ENCODE results near the gene MBP. TPM values are rescaled to one million over a fixed set of nuclear protein-coding genes. Genes with fewer than 3 reads are reported as not detected.
A peak's percentile ranks its signal among the peaks of the same experiment; 100 is the strongest.

MBP gene
- total RNA-seq, 2 donors from 2014 or later = 52.2 to 60.0 TPM

DNA sequence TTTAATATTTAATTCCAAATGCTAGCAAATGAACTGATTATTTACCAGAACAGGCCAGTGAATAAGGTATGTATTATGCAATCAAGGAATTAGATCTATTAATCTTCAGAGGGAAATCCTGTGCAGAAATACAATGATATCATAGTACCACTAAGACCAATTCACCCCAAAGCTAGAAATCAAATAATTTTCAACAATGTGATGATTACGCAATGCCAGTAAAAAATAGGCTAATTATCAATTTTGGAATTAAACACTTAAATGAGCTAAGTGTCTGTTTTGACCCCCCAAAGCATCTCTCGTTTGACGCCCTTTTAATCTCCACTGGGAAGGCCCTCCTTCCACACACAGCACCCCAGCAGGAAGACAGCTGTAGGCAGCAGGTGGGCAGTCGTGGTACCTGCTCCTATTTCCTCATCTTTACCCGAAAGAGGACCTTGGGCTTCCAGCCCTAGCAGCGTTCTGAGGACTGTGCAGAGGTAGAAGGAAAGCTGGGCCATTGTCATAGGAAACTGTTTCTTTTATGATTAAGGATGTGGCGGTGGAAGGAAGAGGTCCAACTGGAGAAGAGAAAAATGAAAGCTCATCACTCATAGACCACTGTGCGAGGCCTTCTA is 84.7 kb downstream of the MBP start:
- Mint-ChIP-seq H3K9me3 (no peaks in the 10 kb centered on the region), H3K36me3 (peaks cover 23 to 31% of the 10 kb centered on the region in 2 donors), H3K27ac (peak overlapping the region in 1 of 2 donors; percentile 16)
- DNase-seq (ENCODE audit: low spot score in 2 of 2) (no peak), ATAC-seq (no peak)

GRCh38 chr18:77046994-77047393 is 85.6 kb downstream of the MBP start:
- Mint-ChIP-seq H3K36me3 (peaks cover 23 to 36% of the 10 kb centered on the region in 2 donors), H3K9me3 (no peaks in the 10 kb centered on the region), H3K27ac (no peak overlapping the region)
- DNase-seq (ENCODE audit: low spot score in 2 of 2) (no peak), ATAC-seq (no peak)

GRCh38 chr18:77046409-77046808 is 86.2 kb downstream of the MBP start:
- peak overlapping the region in 1 of 2 donors; percentile 74 for H3K27ac Mint-ChIP-seq
- DNase-seq (ENCODE audit: low spot score in 2 of 2) (no peak), ATAC-seq (no peak)
- no peaks in the 10 kb centered on the region for H3K9me3 Mint-ChIP-seq
- H3K36me3 Mint-ChIP-seq = peaks cover 22 to 35% of the 10 kb centered on the region in 2 donors

- H3K36me3 Mint-ChIP-seq = peaks cover 20 to 32% of the 10 kb centered on the region in 2 donors
- H3K27ac Mint-ChIP-seq = no peak overlapping the region
- no peaks in the 10 kb centered on the region for H3K9me3 Mint-ChIP-seq
- ATAC-seq = no peak
- no peak for DNase-seq (ENCODE audit: low spot score in 2 of 2)
Observed at GRCh38 chr18:77045677-77046076, 86.9 kb downstream of the MBP start.

DNA sequence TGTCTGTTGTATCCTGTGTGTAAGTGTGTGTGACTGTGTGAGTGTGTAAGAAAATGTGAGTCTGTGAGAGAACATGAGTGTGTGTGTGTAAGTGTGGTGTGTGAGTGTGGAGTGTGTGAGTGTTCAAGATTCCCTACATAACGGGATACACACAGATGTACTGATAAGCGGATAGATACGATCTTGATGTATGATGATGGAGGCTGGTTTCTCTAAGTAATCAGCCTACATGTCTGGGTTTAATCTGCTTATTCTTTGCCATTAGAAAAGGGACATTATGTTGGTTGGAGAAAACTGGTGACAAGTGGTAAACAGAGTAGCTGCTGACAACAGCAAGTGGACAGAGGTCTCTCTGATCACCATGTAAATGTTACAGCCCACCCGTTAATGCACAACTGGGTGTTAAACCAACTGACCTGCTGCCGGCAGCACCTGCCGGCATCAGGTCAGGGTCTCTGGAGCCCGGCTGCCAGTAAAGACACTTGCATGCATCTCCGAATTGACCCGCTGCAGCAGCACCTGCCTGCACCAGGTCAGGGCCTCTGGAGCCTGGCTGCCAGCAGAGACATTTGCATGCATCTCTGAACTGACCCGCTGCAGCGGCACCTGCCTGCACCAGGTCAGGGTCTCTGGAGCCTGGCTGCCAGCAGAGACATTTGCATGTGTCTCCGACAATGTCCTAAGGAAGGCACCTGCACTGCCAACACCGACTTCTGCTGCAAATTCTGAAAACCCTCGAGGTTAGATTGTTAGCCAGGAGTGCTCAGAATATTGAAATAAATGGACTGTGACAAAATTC is 87.5 kb downstream of the MBP start:
- no peaks in the 10 kb centered on the region for H3K9me3 Mint-ChIP-seq
- ATAC-seq (no peak), DNase-seq (ENCODE audit: low spot score in 2 of 2) (no peak)
- H3K27ac Mint-ChIP-seq = no peak overlapping the region
- peaks cover 20 to 32% of the 10 kb centered on the region in 2 donors for H3K36me3 Mint-ChIP-seq

DNA sequence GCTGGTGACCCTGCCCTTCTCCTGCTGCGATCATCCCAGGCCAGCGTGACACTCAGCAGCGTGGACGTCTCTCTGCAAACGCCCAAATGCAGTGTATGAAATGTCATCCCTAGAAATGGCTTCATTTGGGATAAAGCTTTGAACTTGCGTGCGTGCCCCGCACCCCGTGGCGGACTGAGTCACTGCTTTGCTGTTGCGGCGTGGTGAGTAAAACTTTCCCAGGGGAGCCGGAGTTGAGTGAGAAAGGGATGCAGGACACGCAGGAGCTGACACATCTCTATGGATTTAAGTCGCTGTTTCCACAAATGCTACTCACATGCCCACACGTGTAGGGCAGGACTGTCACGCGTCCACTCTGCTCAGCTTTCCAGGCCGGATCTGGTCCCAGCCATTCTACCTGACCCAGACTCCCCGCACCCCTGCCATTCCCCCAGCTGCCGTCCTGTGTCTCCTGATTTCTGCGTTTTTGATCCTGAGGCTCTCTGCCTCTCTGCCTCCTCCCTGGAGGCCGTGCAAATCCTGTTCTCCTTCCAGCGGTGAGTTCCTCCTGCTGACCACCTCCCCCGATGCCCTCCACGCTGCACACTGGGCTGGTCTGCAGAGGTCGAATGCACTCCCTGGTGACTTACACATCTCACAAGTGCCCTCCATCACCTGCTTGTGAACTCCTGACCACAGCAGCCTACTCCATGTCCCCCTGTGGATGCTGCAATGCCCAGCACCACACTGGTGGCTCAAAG is 88.9 kb downstream of the MBP start:
- H3K9me3 Mint-ChIP-seq = no peaks in the 10 kb centered on the region
- peaks cover 20 to 32% of the 10 kb centered on the region in 2 donors for H3K36me3 Mint-ChIP-seq
- DNase-seq (ENCODE audit: low spot score in 2 of 2) (no peak), ATAC-seq (peak in 1 of 2 donors; percentile 22)
- H3K27ac Mint-ChIP-seq = peak overlapping the region in 1 of 2 donors; percentile 34

- Mint-ChIP-seq H3K27ac (no peak overlapping the region), H3K36me3 (peaks cover 20 to 32% of the 10 kb centered on the region in 2 donors), H3K9me3 (no peaks in the 10 kb centered on the region)
- ATAC-seq (no peak), DNase-seq (ENCODE audit: low spot score in 2 of 2) (no peak)
Observed at GRCh38 chr18:77042583-77042982, 90.0 kb downstream of the MBP start.

DNA sequence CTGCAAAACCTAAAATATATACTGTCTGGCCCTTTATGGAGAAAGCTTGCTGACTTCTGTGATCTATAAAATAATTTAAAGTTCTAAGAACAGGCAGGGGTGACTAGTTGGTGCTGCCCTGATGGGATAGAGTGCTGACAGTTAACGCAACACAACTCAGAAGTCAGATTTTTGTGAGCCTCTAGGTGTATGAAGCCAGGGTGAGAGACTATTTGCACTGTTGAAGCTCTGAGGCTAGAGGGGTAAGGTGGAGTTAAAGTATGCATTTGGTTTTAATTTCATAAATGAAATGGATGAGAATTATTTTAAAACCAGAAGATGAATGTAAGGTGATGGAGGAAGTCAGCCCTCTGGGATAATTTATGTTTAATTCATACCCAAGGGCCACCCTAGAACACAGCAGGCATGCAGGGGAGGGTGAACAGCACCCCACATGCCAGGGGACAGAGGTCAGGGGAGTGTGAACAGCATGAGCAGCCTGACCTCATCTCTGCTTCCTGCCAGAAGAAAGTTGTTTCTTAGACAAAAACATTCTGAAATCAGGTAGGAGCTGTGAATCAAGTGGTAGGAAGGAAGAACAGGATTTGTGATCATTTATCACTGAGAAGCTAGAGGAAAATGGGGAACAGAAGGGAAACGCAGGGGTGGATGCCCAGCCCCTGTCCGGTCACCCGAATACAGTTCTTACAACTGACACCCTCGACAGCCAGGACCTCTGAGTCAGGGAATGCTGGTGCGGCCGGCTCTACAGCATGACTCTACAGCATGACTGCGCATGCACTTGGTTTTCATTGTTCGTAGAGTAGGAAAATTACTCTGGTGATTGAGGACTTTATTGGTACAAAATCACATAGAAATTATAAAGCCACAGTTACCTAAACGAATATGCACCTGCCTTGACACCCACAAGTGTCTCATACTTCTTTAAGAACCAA is 93.1 kb downstream of the MBP start:
- peaks cover 13 to 24% of the 10 kb centered on the region in 2 donors for H3K36me3 Mint-ChIP-seq

GRCh38 chr18:77038182-77038858 is 94.3 kb downstream of the MBP start:
- peaks cover 5 to 12% of the 10 kb centered on the region in 2 donors for H3K36me3 Mint-ChIP-seq

More for the DNA sequence above, 93.1 kb downstream of the MBP start:
- DNase-seq (ENCODE audit: low spot score in 2 of 2) (no peak), ATAC-seq (peak in 1 of 2 donors; percentile 34)
- Mint-ChIP-seq H3K9me3 (no peaks in the 10 kb centered on the region), H3K27ac (peak overlapping the region; percentile 12 to 33)

DNA sequence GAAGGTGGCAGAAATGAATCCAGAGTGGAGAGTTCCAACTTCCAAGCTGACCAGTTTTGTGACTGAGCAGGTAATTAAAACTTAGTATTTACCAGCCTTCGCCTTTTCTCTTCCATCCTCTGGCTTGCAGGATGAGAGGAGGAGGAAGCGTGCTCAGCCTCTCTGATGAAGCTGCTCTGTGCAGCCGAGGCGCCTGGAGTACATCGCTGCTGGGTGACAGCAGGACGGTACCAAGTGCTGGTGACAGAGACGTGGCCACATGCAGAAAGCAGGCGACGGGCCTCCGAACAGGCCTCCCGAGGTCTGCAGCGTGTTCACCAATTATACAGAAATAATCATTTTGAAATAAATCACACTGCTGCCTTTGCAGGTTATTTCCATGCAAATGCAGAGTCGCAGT is 95.0 kb downstream of the MBP start:
- H3K27ac Mint-ChIP-seq = no peak overlapping the region
- no peak for DNase-seq (ENCODE audit: low spot score in 2 of 2)
- peaks cover 4 to 8% of the 10 kb centered on the region in 2 donors for H3K36me3 Mint-ChIP-seq
- ATAC-seq = no peak
- H3K9me3 Mint-ChIP-seq = peaks cover 0 to 6% of the 10 kb centered on the region in 2 donors

More at GRCh38 chr18:77038182-77038858, 94.3 kb downstream of the MBP start:
- ATAC-seq (no peak), DNase-seq (ENCODE audit: low spot score in 2 of 2) (no peak)
- Mint-ChIP-seq H3K27ac (no peak overlapping the region), H3K9me3 (peaks cover 0 to 4% of the 10 kb centered on the region in 2 donors)

GRCh38 chr18:77035380-77036187 is 97.0 kb downstream of the MBP start:
- DNase-seq (ENCODE audit: low spot score in 2 of 2) (no peak), ATAC-seq (peak in 1 of 2 donors; percentile 37)
- Mint-ChIP-seq H3K9me3 (peaks cover 0 to 6% of the 10 kb centered on the region in 2 donors), H3K36me3 (peaks cover 2 to 4% of the 10 kb centered on the region in 2 donors), H3K27ac (peak overlapping the region; percentile 73 to 83)

DNA sequence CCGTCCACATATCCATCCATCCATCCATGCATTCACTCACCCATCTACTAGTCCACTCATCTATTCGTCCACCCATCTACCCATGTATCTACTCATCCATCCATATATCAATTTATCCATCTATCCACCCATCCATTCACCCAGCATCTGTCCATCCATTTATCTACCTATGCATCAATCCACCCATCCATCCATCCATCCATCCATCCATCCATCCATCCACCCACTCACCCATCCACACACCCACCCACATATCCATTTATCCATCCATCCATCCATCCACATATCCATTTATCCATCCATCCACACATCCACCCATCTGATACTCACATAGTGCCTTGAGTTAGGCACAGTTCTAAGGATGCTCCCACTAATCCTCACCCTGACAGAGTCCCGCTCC is 99.0 kb downstream of the MBP start:
- DNase-seq (ENCODE audit: low spot score in 2 of 2) = no peak
- no peak for ATAC-seq
- Mint-ChIP-seq H3K36me3 (peaks cover 12 to 14% of the 10 kb centered on the region in 2 donors), H3K9me3 (peaks cover 0 to 6% of the 10 kb centered on the region in 2 donors), H3K27ac (peak overlapping the region in 1 of 2 donors; percentile 11)

- Mint-ChIP-seq H3K27ac (no peak overlapping the region), H3K9me3 (peaks cover 0 to 6% of the 10 kb centered on the region in 2 donors), H3K36me3 (peaks cover 12 to 14% of the 10 kb centered on the region in 2 donors)
- no peak for DNase-seq (ENCODE audit: low spot score in 2 of 2)
- ATAC-seq = peak in 1 of 2 donors; percentile 24
Observed at GRCh38 chr18:77032181-77032701, 100.3 kb downstream of the MBP start.

DNA sequence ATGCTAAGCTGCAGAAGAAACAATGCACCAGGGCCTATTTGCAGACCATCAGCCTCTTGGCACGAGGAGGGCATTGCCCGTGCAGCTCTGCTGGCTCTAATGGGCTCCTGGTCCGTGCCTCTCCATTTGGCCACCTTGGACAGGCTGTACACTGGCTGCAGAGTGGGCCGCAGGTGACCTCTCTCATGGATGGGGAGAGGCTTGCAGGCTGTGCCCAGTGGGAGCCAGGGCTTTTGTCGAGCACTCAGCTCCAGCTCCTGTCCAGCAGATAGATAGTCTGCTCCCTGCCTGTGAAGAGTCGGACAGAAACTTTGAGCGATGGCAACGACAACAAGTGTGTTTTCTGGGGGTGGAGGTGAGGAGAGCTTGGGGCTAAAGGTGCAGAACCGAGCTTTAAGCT is 100.9 kb downstream of the MBP start:
- Mint-ChIP-seq H3K9me3 (peaks cover 0 to 6% of the 10 kb centered on the region in 2 donors), H3K27ac (no peak overlapping the region), H3K36me3 (peaks cover 12 to 14% of the 10 kb centered on the region in 2 donors)
- DNase-seq (ENCODE audit: low spot score in 2 of 2) (no peak), ATAC-seq (no peak)

Measured in activated naive CD4-positive, alpha-beta T cell treated with anti-CD3 and anti-CD28 coated beads, Interleukin-2, amount 50 U/mL, for 72 hours (primary cell).